C1 segment of cervical spinal cord (tissue), 14 donors: ENCODE results near the gene FZR1.
"Not testable (repeated sequence)": the region's sequence is repeated elsewhere in the genome, so short reads cannot be mapped to it uniquely, and the experiment has no call there.

ENCODE experiments used
- DNase-seq, 14 donors: peaks; one replicate each; lab custom pipeline; 2025; lab: John Stamatoyannopoulos, UW

FZR1 gene

DNA sequence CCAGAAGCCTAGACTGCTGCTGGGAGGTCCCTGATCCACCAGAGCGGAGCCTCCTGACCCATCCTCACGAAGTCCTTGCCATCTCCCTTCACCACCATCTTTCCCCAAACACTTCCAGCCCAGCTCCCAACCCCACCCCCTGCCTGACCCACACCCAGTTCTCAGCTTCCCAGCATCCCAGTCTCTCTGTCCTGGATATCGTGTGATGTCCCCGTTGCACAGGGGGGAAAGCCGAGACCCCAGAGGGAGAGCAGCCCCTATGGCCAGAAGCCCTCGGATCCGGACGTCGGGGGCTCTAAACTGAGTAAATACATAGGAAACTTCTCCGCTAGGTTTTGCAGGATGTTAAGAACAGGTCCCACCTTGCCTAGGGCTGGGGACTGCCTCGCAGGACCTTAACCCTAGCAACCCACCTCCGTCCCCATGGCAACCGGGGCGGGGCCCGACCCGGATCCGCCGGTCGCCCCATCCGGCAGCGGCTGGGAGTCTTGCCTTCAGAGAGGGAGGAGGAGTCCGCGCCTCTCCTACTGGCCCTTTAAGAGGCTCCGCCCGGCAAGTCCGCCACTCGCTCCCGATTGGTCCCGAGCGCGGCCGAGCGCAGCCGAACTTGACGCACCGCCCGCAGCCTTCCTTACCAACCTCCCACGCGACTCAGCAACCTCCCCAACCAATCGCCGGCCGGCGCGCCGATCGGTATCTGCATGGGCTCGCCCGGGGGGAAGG is 66.2 kb downstream of the FZR1 start:
- DNase-seq: peak; percentile 94 to 100 (median 98)

DNA sequence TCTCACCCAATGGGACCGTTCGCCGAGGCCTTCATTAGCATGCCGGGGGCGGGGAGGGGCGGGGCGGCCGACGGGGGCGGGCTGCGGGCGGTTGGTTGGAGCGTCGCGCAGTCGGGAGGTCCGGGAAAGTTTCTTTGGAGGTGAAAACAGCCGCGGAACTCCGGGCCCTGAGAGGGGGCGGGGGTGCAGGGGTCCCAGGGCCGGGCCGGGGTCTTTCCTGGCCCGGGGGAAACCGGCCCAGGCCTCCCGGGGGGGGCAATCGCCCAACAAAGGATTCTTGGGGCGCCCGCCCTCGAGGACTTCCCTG is 66.7 kb downstream of the FZR1 start, which contains the start of gene HMG20B:
HMG20B (plus strand) TSS at position 90 of the 307 bp plus-strand sequence. CDS start 366 bp downstream, outside the sequence.
- DNase-seq: no peak

DNA sequence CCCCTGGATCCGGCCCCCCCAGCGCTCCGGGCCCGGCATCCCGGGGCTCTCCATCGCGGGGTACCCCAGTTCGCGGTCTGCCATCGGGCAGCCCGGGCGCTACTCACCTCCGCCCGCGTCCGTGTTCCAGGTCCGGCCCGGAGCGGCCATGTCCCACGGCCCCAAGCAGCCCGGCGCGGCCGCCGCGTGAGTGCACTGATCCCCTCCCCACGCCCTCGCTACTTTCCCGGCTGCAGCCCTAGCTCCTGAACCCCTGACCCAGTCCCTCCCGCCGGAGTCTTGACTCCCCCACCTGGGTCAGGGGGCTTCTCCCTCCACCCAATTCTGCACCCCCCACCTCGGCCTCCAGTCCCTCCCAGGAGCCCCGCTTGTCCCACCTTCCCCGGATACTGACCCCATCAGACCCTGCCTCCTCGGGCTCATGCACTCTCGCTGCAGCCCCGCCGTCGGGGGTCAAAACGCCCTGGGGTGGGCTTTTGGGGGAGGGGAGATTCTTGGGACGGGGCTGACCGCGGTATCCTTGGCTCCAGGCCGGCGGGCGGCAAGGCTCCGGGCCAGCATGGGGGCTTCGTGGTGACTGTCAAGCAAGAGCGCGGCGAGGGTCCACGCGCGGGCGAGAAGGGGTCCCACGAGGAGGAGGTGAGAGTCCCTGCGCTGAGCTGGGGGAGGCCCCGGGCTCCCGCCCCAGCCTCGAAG is 67.2 kb downstream of the FZR1 start:
- DNase-seq: peak in 1 of 14 donors; percentile 51

DNA sequence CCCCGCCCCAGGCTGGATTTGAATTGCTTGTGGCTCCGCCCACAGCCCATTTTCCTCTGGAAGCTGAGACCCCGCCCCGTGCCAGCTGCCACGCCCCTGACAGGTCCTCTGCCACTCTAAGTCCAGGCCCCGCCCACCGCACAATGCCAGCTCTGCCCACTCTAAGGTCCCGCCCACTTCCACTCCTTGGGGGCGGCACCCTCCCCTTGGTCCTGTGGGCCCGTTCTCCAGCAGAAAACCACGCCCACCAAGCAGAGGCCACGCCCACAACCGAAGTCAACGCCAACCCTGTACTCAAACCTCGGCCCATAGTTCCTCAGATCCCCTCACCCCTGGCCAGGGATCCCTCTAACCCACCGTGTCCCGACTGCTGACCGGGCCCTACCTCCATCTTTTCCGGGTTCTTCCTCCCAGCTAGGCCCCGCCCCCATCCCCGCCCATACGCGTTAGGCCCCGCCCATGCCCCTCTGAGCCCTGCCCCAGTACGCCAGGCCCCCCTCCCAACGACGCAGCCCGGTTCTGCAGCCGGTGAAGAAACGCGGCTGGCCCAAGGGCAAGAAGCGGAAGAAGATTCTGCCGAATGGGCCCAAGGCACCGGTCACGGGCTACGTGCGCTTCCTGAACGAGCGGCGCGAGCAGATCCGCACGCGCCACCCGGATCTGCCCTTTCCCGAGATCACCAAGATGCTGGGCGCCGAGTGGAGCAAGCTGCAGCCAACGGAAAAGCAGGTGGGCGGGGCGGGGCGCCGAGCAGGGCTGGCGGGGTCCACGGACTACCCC is 67.9 kb downstream of the FZR1 start:
- peak in 10 of 14 donors; percentile 27 to 83 (median 72) for DNase-seq

DNA sequence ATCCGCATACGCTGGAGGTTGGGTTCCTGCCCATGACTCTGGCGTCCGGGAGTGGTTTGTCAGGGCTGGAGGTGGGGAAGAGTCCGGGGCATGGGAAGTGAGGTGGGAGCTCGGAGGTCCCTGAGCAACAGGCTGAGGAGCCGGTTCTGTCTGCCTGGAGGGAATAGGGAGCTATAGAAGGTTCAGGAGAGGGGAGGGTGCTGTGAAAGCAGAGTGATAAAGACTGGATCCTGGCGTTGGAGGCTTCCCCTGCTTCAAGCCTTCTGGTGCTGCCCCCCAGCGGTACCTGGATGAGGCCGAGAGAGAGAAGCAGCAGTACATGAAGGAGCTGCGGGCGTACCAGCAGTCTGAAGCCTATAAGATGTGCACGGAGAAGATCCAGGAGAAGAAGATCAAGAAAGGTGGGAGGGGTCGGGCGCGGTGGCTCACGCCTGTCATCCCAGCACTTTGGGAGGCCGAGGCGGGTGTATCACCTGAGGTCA is 69.2 kb downstream of the FZR1 start:
- DNase-seq: no peak

DNA sequence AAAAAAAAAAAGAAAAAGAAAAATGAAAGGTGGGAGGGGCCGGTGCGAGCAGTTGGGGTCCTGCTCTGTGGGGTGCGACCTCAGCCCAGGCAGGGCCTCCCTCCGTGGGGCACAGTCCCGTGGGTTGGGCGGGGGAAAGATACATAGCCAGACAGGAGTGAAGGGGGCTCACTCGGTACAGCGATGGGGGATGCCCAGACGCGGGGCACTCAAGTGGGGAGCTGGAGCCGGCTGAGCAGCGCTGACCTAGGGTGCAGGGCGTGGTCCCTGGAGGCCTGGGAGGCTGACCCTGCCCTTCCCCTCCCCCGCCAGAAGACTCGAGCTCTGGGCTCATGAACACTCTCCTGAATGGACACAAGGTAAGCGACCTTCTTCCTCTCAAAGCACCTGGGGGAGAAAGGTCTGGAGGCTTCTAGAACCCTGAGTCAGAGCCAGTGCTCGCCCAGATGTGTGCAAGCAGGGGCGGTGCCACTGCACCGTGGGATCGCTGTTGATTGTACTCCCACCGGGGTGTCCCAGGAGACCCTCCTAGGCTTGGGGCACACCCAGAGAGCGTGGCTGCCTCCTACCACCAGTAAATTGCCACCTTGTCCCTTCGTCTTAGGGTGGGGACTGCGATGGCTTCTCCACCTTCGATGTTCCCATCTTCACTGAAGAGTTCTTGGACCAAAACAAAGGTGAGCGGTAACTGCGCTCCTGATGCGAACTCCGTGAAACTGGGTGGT is 70.0 kb downstream of the FZR1 start:
- no peak for DNase-seq

DNA sequence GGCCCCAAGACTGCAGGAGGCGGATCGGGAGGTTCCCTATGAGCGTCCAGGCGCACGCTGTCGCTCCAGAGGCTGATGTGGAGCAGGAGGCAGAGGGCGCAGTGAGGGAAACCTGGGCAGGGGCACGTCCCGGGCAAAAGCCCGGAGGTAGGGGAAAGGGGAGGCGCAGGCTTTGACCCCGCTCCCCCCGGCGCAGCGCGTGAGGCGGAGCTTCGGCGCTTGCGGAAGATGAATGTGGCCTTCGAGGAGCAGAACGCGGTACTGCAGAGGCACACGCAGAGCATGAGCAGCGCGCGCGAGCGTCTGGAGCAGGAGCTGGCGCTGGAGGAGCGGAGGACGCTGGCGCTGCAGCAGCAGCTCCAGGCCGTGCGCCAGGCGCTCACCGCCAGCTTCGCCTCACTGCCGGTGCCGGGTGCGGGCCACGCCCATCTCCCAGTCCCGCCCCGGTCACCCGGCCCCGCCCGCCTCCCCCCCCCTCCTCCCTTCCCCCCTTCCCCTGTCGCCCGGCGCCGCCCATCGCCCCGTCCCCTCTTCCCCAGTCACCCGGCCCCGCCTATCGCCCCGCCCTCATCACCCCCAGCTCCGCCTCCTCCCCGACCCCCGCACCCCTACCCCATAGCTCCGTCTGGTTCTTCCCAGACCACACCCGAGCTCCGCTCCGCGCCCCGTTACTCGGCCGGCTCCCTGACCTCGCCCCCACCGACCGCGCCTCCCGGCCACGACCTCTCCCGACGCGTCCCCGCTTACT is 70.8 kb downstream of the FZR1 start:
- peak in 4 of 14 donors; percentile 5 to 32 (median 22) for DNase-seq

DNA sequence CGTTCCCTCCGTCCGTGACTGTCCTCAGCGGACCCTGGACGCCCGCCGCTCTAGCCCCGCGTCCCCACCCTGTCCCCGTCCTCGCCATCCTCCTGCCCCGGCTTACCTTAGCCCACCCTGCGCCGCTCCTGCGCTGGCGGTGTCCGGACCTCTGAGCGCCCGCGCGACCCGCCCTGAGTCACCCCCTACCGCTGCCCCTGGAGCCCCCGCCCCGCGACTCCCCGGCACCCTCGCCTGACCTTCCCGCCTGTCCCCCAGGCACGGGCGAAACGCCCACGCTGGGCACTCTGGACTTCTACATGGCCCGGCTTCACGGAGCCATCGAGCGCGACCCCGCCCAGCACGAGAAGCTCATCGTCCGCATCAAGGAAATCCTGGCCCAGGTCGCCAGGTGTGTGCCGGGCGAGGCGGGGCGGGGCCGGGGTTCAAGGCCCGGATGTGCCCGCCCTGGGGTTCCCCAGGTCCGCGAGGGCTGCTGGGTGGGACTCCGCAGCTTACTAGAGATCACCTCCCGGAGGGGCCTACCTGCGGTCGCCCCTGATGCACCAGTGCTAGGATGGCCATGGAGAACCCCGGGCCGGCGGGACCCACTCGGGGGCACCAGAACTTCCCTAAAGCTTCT is 71.7 kb downstream of the FZR1 start:
- DNase-seq: no peak

DNA sequence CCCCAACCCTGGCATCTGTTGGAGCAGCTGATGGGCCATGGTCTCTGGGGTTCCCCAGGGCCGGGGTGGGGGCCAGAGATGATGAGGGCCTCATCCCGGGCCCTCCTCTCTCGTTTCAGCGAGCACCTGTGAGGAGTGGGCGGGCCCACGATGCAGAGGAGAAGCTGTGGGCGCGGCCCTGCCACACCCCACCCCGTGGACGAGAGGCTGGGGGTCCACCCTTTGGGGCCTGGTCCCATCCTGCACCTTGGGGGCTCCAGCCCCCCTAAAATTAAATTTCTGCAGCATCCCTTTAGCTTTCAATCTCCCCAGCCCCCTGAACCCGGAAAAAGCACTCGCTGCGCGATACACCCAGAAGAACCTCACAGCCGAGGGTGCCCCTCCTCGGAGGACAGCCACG is 72.3 kb downstream of the FZR1 start:
- no peak for DNase-seq

DNA sequence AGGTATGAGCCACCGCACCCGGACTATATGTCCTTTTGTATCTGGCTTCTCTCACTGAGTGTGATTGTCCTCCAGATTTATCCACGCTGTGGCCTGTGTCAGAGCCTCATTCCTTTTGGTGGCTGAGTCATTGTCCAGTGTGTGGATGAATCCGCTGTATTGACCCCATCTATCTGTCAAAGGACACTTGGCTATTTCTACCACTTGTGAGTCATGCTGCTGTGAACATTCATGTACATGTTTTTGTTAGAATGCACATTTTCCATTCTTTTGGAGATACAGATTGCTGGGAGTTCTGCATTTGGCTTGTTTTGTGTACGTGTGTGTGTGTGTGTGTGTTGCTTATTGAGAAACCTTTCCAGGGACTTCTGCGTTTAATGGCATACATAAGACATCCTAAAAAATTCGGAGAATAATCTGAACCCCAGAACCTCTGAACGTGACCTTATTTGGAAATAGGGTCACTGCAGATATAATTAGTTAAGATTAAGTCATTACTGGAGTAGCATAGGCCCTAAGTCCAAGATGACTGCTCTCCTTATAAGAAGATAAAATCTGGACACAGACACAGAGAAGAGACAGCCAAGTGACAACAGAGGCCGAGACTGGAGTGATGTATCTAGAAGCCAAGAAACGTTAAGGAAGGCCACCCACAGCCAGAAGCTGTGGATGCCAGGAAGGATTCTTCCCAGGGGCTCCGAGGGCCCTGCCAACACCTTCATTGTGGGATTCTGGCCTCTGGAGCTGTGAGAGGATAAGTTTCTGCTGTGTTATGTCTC is 74.2 kb downstream of the FZR1 start:
- peak in 3 of 14 donors; percentile 6 to 43 (median 35) for DNase-seq

DNA sequence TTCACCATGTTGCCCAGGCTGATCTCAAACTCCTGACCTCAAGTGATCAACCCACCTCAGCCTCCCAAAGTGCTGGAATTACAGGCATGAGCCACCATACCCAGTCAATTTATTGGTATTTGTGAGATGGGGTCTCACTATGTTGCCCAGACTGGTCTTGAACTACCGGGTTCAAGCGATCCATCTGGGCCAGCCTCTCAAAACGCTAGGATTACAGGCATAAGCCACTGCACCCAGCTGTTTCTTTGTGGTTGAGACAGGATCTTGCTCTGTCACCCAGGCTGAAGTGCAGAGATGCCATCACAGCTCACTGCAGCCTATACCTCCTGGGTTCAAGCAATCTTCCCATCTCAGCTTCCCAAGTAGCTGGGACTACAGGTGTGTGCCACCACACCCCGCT is 75.7 kb downstream of the FZR1 start:
- not testable (repeated sequence) for DNase-seq

DNA sequence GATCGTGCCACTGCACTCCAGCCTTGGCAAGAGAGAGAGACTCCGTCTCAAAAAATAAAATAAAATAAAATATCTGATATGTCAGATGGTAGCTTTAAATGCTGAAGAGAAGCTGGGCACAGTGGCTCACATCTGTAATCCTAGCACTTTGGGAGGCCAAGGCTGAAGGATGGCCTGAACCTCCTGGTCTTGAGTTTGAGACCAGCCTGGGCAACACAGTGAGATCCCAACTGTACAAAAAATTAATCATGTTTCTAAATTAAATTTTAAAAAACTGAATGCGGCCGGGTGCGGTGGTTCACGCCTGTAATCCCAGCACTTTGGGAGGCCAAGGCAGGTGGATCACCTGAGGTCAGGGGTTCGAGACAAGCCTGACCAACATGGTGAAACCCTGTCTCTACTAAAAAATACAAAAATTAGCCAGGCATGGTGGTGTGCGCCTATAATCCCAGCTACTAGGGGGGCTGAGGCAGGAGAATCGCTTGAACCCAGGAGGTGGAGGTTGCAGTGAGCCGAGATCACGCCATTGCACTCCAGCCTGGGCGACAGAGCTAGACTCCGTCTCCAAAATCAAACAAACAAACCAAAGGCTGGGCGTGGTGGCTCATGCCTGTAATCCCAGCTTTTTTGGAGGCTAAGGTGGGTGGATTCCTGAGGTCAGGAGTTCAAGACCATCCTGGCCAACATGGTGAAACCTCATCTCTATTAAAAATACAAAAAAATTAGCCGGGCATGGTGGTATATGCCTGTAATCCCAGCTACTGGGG is 78.1 kb downstream of the FZR1 start:
- DNase-seq: not testable (repeated sequence)

DNA sequence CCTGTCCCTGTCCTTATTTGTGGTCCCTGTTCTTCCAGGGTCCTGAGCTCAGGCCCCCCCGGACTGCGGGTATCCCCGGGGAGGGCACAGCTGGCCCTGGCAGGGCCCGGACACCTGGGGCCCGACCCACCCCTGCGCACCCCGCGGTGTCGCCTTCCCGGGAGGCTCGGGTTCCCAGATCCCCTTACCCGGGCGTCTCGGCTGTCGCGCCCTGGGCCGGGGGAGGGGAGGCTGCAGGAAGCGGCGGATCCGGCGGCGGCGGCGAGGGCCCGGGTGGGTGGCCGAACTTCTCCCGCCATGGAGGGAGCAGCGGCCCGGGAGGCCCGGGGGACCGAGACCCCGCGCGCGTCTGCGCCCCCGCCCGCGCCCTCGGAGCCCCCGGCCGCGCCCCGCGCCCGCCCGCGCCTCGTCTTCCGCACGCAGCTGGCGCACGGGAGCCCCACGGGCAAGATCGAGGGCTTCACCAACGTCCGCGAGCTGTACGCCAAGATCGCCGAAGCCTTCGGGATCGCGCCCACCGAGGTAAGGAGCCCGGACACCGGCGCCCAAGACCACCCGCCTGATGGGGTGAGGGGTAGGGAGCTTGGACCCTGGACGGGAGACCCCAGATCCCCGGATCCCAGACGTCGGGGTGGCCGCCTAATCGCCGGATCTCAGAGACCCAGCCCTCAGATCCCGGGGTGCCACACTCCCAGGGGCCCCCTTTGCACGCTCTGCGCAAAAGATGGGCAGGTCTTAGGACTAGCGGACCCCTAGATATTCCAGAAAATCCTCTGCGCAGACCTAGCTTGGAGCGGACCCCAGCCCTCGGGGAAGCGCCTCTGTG is 79.4 kb downstream of the FZR1 start, which contains the start of gene GIPC3:
GIPC3 (plus strand) TSS at position 178 of the 826 bp plus-strand sequence; CDS start at position 298, 120 bp downstream.
- no peak for DNase-seq

DNA sequence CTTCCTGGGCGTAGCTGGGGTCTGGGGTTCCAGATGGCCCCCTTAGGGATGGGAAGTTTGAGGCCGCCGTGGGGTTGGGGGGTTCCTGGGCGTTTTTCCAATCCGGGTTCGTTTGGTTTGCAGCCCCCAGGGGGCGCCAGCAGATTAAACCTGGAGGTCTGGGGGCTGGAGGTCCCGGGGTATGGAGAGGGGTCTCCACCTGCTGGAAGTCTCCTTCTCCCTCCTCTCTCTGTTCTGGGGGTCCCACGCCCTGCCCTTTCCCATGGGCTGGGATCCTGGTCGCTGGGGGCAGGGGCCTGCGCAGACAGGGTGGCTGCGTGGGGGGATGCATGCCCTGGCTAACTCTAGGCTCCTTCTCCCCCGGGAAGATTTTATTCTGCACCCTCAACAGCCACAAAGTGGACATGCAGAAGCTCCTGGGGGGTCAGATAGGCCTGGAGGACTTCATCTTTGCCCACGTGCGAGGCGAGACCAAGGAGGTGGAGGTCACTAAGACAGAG is 80.1 kb downstream of the FZR1 start:
- DNase-seq: no peak

DNA sequence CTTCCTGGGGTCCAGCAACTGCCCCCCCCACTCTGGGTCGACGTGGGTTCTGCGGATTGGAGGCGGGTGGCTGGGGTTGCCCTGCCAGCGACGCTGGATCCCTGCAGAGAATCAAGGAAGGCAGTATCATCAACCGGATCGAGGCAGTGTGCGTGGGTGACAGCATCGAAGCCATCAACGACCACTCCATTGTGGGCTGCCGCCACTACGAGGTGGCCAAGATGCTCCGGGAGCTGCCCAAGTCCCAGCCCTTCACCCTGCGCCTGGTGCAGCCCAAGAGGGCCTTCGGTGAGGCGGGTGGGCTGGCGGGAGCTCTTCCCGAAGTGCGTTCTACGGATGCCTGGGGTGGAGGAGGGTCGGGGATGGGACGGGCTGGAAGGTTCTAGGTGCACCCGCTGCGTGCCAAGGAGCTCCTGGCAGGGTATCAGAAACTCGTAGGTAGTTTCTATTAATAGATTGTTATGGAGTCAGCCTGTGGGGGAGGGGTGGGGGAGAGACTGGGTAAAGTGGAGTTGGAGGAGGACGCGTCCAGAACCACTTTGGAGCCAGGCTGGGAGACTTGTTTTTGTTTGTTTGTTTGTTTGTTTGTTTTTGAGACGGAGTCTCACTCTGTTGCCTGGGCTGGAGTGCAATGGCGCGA is 80.7 kb downstream of the FZR1 start:
- no peak for DNase-seq
